Epithelial cell of proximal tubule (primary cell): ENCODE data around the gene ZFPM1. TPM values are rescaled to one million over a fixed set of nuclear protein-coding genes. Genes with fewer than 3 reads are reported as not detected.

ENCODE experiments used
- DNase-seq: peaks from one replicate; pipeline ENCODE4 v3.0.0-alpha.2; 2011; ENCODE audit warnings: low read depth
- H3K4me3 ChIP-seq: 2 replicates; pipeline ENCODE4 v1.5.1; 2011; ENCODE audit warnings: low read depth, mild to moderate bottlenecking, low read length
- total RNA-seq: library from RNA; depleted of rRNA; stranded (reverse); fragments of >200 nt; gene quantifications from 2 replicates; pipeline ENCODE4 v1.2.3, GENCODE V29; 2015
- TF ChIP-seq, protein P1 (sequence below): conservative IDR thresholded peaks from 2 replicates; pipeline ENCODE4 v1.5.1; 2012; ENCODE audit warnings: low read depth, mild to moderate bottlenecking, low read length

ZFPM1 gene
- total RNA-seq, 1 donor from 2014 or later = 5.7 TPM

DNA sequence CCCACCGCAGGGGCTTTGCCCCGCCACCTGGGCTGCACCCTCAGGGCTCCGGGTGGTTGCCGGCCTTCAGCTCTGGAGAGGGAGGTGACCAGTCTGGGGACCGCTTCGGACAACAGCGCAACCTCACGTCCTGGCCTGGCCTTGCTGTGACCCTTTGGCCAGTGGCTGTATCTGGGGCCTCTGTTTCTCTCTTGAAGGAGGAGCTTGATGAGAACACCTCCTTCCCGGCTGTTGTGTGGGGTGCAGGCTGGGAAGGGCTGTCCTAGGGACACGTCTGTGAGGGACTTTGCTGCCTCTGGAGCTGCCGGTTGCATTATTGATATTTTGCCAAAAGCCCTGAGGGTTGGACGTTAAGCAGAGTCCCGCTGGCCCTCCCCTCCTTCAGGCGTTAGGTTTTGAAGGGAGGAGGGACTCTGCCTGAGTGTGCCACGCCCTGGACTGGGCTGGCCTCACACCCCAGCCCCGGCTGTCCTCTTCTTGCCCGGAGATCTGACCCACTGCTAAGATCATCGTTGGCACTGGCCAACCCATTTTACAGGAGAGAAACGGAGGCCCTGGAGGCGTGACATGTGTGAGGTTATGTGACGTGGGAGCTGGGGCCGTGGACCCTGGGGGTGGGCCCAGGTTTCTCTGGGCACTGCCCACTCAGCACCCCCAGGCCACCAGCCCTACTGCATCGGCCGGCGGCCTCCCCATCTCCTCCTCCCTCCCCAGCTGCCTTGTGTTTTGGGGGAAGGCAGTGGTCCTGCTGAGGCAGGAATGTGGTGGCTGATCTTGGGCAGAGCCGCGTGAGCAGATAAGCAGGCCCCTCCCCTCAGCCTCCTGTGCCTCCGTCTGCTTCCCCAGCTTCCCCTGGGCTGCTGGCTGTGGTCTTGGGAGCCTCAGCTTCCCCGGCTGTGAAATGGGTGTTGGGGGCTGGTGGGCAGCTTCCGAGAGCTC lies 8.5 kb downstream of the ZFPM1 start:
- H3K4me3 ChIP-seq = no peak overlapping the region
- TF ChIP-seq, protein P1, sequence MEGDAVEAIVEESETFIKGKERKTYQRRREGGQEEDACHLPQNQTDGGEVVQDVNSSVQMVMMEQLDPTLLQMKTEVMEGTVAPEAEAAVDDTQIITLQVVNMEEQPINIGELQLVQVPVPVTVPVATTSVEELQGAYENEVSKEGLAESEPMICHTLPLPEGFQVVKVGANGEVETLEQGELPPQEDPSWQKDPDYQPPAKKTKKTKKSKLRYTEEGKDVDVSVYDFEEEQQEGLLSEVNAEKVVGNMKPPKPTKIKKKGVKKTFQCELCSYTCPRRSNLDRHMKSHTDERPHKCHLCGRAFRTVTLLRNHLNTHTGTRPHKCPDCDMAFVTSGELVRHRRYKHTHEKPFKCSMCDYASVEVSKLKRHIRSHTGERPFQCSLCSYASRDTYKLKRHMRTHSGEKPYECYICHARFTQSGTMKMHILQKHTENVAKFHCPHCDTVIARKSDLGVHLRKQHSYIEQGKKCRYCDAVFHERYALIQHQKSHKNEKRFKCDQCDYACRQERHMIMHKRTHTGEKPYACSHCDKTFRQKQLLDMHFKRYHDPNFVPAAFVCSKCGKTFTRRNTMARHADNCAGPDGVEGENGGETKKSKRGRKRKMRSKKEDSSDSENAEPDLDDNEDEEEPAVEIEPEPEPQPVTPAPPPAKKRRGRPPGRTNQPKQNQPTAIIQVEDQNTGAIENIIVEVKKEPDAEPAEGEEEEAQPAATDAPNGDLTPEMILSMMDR = no peak
- DNase-seq = no peak

DNA sequence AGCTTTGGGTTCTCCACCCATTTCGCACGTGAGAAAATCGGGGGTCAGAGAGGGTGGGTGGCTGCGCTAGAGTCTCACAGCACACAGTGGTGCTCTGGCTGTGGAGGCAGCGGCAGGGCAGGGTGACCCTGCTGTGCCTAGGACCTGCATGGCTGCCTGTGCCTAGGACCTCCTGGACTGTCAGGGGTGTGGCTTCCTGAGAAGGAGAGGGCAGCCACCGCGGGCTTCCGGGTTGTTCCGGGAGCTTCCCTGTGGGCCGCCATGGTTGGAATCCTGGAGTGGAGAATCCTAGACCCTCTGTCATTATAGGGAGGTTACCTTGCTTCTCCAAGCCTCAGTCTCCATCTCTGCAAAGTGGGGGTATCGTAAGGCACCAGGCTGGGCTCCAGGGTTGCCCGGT lies 9.3 kb downstream of the ZFPM1 start:
- DNase-seq = no peak
- no peak overlapping the region for H3K4me3 ChIP-seq
- TF ChIP-seq, protein P1 = no peak

DNA sequence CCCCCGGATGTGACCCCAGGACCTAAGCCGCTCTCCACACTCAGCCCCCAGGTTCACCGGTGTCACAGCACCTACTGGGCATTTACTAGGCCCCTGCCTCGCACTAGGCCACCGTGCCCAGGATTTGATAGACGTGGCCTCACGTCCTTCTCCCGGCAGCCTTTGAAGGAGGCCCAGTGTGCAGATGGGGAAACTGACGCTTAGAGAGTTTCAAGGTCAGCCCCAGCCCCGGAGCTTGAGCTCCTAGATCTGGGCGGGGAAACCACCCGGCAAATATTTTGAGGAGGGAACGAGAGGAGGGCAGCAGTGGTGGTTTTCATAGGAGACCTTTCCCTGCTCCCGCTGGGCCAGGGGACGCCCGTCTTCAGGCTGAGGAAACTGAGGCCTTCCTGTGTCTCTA lies 10.3 kb downstream of the ZFPM1 start:
- no peak overlapping the region for H3K4me3 ChIP-seq
- DNase-seq = no peak
- TF ChIP-seq, protein P1 = no peak

DNA sequence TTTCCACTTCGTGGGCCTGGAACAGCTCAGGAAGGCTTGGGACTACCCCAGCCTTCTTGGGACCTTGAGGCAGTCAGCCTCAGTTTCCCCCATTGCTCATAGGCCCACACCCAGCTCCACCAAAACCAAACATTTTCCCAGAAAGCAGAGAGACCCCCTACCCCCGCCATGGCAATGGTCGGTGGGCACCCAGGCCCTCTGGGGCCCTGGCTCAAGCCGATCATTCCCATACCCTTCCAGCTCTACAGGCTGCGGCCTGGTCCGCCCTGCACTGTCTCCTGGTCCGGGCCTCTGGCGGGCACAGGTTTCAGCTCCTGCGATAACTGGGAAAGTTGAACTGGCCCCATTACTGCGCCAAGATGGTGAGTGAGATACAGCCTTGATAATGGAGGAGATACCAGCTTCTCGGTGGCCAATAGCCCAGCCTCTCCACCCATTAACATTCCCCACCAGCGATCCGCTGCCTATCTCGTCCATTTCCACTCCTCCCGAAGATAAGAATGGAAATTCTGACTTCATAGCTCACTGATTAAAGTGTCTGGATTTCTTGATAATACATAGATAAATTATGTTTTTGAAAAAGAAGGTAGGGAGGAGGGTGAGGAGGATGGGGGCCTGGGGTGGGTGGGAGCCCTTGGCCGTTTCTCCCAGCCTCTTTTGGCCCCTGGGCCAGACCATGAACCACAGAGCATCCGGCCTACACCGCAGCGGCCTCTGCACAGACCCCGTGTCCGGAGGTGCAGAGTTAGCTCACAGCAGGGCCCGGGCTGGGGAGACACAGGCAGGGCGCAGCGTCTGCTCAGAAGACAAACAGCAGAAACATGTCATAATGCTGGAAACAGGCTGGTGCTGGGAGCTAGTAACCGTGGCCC lies 11.6 kb downstream of the ZFPM1 start:
- DNase-seq = no peak
- no peak overlapping the region for H3K4me3 ChIP-seq
- TF ChIP-seq, protein P1 = no peak

DNA sequence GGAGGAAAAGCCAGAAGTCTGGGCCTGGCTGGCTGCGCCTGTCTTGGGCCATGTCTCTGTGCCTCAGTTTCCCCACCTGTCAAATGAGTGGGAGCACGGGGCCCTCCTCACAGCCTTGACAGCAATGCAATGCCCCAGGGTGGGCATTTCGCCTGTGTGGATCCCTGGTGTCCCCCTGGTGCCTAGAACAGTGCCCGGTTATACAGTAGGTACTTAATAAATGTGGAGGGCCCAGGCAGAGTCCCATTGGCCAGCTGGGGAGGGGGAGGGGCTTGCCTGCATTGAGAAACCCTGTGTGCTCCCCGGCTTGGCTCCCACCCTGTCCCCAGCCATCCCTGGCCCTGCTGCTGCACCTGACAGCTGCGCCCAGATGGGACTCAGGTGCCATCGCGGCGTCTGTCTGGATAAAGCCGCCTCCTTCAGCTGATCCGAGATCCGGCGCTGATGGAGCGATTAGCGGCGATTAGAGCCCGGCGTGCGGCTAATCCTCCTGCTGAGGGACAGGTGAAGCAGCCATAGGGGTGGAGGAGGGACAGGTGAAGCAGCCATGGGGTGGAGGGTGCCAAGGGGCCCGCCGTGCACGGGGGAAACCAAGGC lies 12.4 kb downstream of the ZFPM1 start:
- no peak for DNase-seq
- TF ChIP-seq, protein P1 = no peak
- H3K4me3 ChIP-seq = no peak overlapping the region

DNA sequence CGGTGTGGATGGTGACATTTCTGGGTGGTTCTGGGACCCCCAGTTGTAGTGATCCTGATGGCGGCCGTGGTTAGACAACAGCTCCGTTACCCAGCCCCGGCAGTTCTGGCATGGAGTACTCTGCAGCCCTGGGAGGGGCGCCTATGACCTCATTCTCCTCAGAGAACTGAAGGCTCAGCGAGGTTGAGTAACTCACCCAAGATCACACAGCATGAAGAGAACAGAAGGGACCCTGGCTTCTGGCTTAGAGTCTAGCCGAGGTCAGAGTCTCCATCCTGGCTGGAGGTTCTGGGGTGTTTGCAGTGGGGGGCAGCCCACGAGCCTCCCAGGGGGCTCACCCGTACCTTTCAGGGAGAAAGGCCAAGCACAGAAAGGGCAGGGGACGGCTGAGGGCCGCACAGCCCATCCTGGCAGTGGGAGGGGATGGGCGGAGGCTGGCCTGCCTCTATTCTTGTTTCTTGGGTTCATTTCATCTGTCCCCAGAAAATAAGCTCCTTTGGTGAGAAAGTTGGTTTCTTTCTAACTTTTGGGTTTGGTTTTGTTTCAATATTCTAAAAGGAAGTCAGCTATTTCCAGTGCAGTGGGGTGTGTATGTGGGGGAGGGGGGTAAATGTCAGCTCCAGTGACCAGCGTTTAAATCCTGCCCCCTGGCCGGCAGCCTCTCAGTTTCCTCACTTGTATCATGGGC lies 13.2 kb downstream of the ZFPM1 start:
- no peak overlapping the region for H3K4me3 ChIP-seq
- DNase-seq = no peak
- TF ChIP-seq, protein P1 = no peak
